ENCODE measurements around the gene RYR3. TPM values are rescaled to one million over a fixed set of nuclear protein-coding genes. Genes with fewer than 3 reads are reported as not detected.

Gene RYR3
- total RNA-seq, 1 donor, result not detected

- DNase-seq (ENCODE audit: low read depth), result peak; percentile 10
- no peak overlapping the region for H3K4me3 ChIP-seq (ENCODE audit: low read depth, low read length)
These were observed 600.0 kb downstream of the RYR3 start for GRCh38 chr15:33910741-33911140.

DNA sequence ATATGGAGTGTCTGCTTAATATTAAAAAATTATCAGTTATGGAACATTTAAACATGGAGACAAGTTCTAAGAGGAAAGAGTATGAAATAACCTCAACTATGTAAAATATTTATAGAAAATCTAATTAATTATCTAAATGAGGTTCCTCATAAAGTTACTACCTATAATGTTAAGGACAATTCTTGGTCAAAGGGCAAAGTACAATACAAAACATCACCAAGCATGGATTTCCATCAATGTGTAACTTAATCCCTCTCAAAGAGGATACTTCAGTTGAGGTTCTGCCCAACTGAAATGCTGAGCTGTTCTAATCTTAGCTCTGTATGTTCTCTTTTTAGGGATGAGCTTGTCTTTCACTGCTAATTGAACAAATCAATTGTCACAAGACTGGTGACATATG, 601.6 kb downstream of the RYR3 start:
- TF ChIP-seq, protein P1, sequence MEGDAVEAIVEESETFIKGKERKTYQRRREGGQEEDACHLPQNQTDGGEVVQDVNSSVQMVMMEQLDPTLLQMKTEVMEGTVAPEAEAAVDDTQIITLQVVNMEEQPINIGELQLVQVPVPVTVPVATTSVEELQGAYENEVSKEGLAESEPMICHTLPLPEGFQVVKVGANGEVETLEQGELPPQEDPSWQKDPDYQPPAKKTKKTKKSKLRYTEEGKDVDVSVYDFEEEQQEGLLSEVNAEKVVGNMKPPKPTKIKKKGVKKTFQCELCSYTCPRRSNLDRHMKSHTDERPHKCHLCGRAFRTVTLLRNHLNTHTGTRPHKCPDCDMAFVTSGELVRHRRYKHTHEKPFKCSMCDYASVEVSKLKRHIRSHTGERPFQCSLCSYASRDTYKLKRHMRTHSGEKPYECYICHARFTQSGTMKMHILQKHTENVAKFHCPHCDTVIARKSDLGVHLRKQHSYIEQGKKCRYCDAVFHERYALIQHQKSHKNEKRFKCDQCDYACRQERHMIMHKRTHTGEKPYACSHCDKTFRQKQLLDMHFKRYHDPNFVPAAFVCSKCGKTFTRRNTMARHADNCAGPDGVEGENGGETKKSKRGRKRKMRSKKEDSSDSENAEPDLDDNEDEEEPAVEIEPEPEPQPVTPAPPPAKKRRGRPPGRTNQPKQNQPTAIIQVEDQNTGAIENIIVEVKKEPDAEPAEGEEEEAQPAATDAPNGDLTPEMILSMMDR (IDR thresholded peaks at IDR 0.05; ENCODE audit: insufficient read depth, low read depth, low read length), result no peak
- DNase-seq (ENCODE audit: low read depth), result no peak
- H3K4me3 ChIP-seq (ENCODE audit: low read depth, low read length), result no peak overlapping the region

More at GRCh38 chr15:33910741-33911140, 600.0 kb downstream of the RYR3 start:
- TF ChIP-seq, protein P1 (IDR thresholded peaks at IDR 0.05; ENCODE audit: insufficient read depth, low read depth, low read length), result no peak

DNA sequence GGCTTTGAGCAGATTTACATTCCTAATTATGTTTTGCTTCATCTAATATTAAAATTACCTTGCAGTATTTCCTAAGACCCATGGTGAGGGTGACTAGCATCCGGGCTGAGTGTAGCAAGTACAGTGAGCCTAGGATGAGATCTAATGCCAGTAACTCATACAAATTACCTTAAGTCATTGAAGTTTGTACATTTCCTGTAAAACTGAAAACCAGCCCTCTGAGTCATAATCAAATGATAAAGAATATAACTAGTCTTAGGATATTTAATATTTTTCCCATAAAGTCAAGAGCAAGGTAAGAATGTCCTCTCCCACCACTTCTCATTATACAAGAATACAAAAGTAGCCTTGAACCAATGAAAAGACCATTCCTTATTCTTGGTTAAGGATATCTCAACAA, 602.7 kb downstream of the RYR3 start:
- DNase-seq (ENCODE audit: low read depth), result no peak
- no peak overlapping the region for H3K4me3 ChIP-seq (ENCODE audit: low read depth, low read length)
- TF ChIP-seq, protein P1 (IDR thresholded peaks at IDR 0.05; ENCODE audit: insufficient read depth, low read depth, low read length), result no peak

Small RNA genes lying within 50 kb of the gene (small RNA-seq; reads per million reads assigned to genes)
- gene RF00019, result not detected

Other genes starting within 250 kb of the RYR3 start
- 4.5 and 8.6 TPM in 2 replicates for gene FMN1, start 116.3 kb upstream of the RYR3 start, total RNA-seq

Data from fibroblast of villous mesenchyme (primary cell).